Adipocyte (in vitro differentiated cells): ENCODE results near the gene PLA2G1B.

Source experiments
- DNase-seq: peaks from one replicate; pipeline ENCODE4 v3.0.0-alpha.2; 2015; ENCODE audit warnings: low read depth
- H3K27me3 ChIP-seq: replicated peaks from 2 replicates; pipeline ENCODE4 v1.7.0; 2013; ENCODE audit warnings: mild to moderate bottlenecking, low read length, moderate library complexity; ENCODE audit not compliant: control insufficient read depth, insufficient read depth
- H3K36me3 ChIP-seq: 2 replicates; pipeline ENCODE4 v1.7.0; 2013; ENCODE audit warnings: low read length, mild to moderate bottlenecking, moderate library complexity; ENCODE audit not compliant: control insufficient read depth, insufficient read depth, severe bottlenecking
- H3K4me1 ChIP-seq: 2 replicates; pipeline ENCODE4 v1.7.0; 2013; ENCODE audit warnings: mild to moderate bottlenecking, low read length, moderate library complexity; ENCODE audit not compliant: control insufficient read depth, insufficient read depth
- H3K4me3 ChIP-seq: 2 replicates; pipeline ENCODE4 v1.7.0; 2013; ENCODE audit warnings: mild to moderate bottlenecking, low read length, moderate library complexity
- H3K9ac ChIP-seq: 2 replicates; pipeline ENCODE4 v1.7.0; 2013; ENCODE audit warnings: mild to moderate bottlenecking, low read length, moderate library complexity
- H3K9me3 ChIP-seq: 2 replicates; pipeline ENCODE4 v1.7.0; 2013; ENCODE audit warnings: mild to moderate bottlenecking, low read length, moderate library complexity; ENCODE audit not compliant: control insufficient read depth

Gene PLA2G1B

GRCh38 chr12:120367233-120367923, 39.8 kb upstream of the PLA2G1B start:
- no peak overlapping the region for H3K4me3 ChIP-seq
- DNase-seq = peak; percentile 39
- no peaks in the 10 kb centered on the region for H3K4me1 ChIP-seq
- H3K9ac ChIP-seq = no peak overlapping the region
- no peaks in the 10 kb centered on the region for H3K36me3 ChIP-seq
- H3K27me3 ChIP-seq = peaks cover 54% of the 10 kb centered on the region
- H3K9me3 ChIP-seq = no peaks in the 10 kb centered on the region

GRCh38 chr12:120366845-120367232, 39.3 kb upstream of the PLA2G1B start:
- H3K9me3 ChIP-seq = no peaks in the 10 kb centered on the region
- no peaks in the 10 kb centered on the region for H3K4me1 ChIP-seq
- no peak for DNase-seq
- no peaks in the 10 kb centered on the region for H3K36me3 ChIP-seq
- peaks cover 54% of the 10 kb centered on the region for H3K27me3 ChIP-seq
- H3K4me3 ChIP-seq = no peak overlapping the region
- H3K9ac ChIP-seq = no peak overlapping the region

GRCh38 chr12:120366341-120366705, 38.7 kb upstream of the PLA2G1B start:
- H3K36me3 ChIP-seq = no peaks in the 10 kb centered on the region
- H3K9ac ChIP-seq = no peak overlapping the region
- H3K9me3 ChIP-seq = no peaks in the 10 kb centered on the region
- no peaks in the 10 kb centered on the region for H3K4me1 ChIP-seq
- peaks cover 49% of the 10 kb centered on the region for H3K27me3 ChIP-seq
- no peak overlapping the region for H3K4me3 ChIP-seq
- DNase-seq = no peak

GRCh38 chr12:120365675-120366340, 38.2 kb upstream of the PLA2G1B start:
- H3K36me3 ChIP-seq = no peaks in the 10 kb centered on the region
- no peaks in the 10 kb centered on the region for H3K9me3 ChIP-seq
- no peaks in the 10 kb centered on the region for H3K4me1 ChIP-seq
- DNase-seq = no peak
- H3K4me3 ChIP-seq = no peak overlapping the region
- H3K27me3 ChIP-seq = peaks cover 44% of the 10 kb centered on the region
- H3K9ac ChIP-seq = no peak overlapping the region

- Histone ChIP-seq H3K9me3 (no peaks in the 10 kb centered on the region), H3K9ac (no peak overlapping the region), H3K4me3 (no peak overlapping the region), H3K4me1 (no peaks in the 10 kb centered on the region), H3K36me3 (no peaks in the 10 kb centered on the region), H3K27me3 (peaks cover 33% of the 10 kb centered on the region)
- no peak for DNase-seq
These were observed 36.9 kb upstream of the PLA2G1B start for GRCh38 chr12:120364487-120364886.

GRCh38 chr12:120363274-120363855, 35.8 kb upstream of the PLA2G1B start:
- peaks cover 35% of the 10 kb centered on the region for H3K27me3 ChIP-seq
- no peaks in the 10 kb centered on the region for H3K36me3 ChIP-seq
- no peaks in the 10 kb centered on the region for H3K9me3 ChIP-seq
- H3K4me3 ChIP-seq = no peak overlapping the region
- no peak for DNase-seq
- H3K4me1 ChIP-seq = no peaks in the 10 kb centered on the region
- no peak overlapping the region for H3K9ac ChIP-seq

GRCh38 chr12:120362516-120363273, 35.1 kb upstream of the PLA2G1B start:
- no peak overlapping the region for H3K9ac ChIP-seq
- peaks cover 39% of the 10 kb centered on the region for H3K27me3 ChIP-seq
- H3K36me3 ChIP-seq = no peaks in the 10 kb centered on the region
- H3K4me1 ChIP-seq = no peaks in the 10 kb centered on the region
- no peaks in the 10 kb centered on the region for H3K9me3 ChIP-seq
- no peak for DNase-seq
- H3K4me3 ChIP-seq = no peak overlapping the region

- H3K4me1 ChIP-seq = no peaks in the 10 kb centered on the region
- peak; percentile 82 for DNase-seq
- peak overlapping the region; percentile 45 for H3K9ac ChIP-seq
- peaks cover 32% of the 10 kb centered on the region for H3K27me3 ChIP-seq
- H3K4me3 ChIP-seq = no peak overlapping the region
- H3K9me3 ChIP-seq = no peaks in the 10 kb centered on the region
- H3K36me3 ChIP-seq = no peaks in the 10 kb centered on the region
These were observed 34.1 kb upstream of the PLA2G1B start for GRCh38 chr12:120361506-120362208.

- Histone ChIP-seq H3K9me3 (no peaks in the 10 kb centered on the region), H3K27me3 (peaks cover 26% of the 10 kb centered on the region), H3K9ac (no peak overlapping the region), H3K4me3 (no peak overlapping the region), H3K4me1 (no peaks in the 10 kb centered on the region), H3K36me3 (no peaks in the 10 kb centered on the region)
- DNase-seq = no peak
These were observed 31.5 kb upstream of the PLA2G1B start for GRCh38 chr12:120359128-120359527.

GRCh38 chr12:120358412-120359100, 31.0 kb upstream of the PLA2G1B start:
- Histone ChIP-seq H3K27me3 (peaks cover 21% of the 10 kb centered on the region), H3K9ac (no peak overlapping the region), H3K9me3 (no peaks in the 10 kb centered on the region), H3K4me3 (no peak overlapping the region), H3K4me1 (no peaks in the 10 kb centered on the region), H3K36me3 (no peaks in the 10 kb centered on the region)
- DNase-seq = no peak
